GM21786 (cell line): ENCODE results near the gene STEAP2.
A peak's percentile ranks its signal among the peaks of the same experiment; 100 is the strongest.
"Not testable (repeated sequence)": the region's sequence is repeated elsewhere in the genome, so short reads cannot be mapped to it uniquely, and the experiment has no call there.

Source experiments
- ATAC-seq: cut with Tn5 transposase; IDR thresholded peaks from one replicate; pipeline ENCODE4 v1.9.1; 2021; ENCODE audit not compliant: unreplicated experiment

STEAP2 gene

DNA sequence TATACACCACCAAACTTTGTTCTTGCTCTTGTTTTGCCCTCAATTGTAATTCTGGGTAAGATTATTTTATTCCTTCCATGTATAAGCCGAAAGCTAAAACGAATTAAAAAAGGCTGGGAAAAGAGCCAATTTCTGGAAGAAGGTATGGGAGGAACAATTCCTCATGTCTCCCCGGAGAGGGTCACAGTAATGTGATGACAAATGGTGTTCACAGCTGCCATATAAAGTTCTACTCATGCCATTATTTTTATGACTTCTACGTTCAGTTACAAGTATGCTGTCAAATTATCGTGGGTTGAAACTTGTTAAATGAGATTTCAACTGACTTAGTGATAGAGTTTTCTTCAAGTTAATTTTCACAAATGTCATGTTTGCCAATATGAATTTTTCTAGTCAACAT is 20.9 kb downstream of the STEAP2 start:
- ATAC-seq: no peak

DNA sequence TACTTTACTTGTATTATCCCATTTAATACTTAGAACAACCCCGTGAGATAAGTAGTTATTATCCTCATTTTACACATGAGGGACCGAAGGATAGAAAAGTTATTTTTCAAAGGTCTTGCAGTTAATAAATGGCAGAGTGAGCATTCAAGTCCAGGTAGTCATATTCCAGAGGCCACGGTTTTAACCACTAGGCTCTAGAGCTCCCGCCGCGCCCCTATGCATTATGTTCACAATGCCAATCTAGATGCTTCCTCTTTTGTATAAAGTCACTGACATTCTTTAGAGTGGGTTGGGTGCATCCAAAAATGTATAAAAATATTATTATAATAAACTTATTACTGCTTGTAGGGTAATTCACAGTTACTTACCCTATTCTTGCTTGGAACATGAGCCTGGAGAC is 22.0 kb downstream of the STEAP2 start:
- ATAC-seq: no peak

DNA sequence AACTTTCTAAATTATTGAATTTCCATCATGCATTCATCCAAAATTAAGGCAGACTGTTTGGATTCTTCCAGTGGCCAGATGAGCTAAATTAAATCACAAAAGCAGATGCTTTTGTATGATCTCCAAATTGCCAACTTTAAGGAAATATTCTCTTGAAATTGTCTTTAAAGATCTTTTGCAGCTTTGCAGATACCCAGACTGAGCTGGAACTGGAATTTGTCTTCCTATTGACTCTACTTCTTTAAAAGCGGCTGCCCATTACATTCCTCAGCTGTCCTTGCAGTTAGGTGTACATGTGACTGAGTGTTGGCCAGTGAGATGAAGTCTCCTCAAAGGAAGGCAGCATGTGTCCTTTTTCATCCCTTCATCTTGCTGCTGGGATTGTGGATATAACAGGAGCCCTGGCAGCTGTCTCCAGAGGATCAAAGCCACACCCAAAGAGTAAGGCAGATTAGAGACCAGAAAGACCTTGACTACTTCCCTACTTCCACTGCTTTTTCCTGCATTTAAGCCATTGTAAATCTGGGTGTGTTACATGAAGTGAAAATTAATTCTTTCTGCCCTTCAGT is 25.3 kb downstream of the STEAP2 start:
- no peak for ATAC-seq

DNA sequence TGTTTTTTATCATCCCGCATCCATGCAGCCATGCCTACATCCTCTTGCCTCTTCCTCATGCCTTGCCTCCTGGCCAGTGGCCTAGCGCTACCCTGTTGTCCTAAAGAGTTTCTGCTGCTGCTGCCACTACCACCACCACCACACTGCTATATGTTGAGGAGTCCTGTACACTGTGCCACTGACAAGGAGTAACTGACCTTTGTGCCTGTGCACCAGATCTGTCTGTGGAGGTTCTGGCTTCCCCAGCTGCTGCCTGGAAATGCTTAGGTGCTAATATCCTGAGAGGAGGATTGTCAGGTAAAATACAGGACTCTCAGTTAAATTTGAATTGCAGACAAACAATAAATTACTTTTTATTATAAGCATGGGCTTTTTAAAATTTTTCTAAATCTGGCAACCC is 26.5 kb downstream of the STEAP2 start:
- no peak for ATAC-seq

DNA sequence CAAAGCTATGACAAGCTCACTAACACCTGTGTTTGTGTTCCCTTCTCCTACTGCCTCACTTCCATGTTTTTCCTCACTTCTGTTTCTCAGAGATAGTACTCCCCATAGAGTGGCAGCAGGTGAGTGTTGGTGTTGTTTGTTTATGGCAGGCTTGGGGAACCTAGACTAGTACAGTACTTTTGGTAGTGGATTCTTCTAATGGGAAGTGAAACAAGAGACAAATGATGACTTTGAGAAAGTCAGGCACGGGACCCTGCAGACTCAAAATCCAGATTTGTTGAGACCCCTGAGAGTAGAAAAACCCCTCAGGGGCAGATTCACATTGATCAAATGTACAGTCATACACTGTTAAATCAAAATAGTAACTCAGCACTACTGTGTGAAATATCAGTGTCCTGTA is 27.0 kb downstream of the STEAP2 start:
- ATAC-seq: peak; percentile 36

DNA sequence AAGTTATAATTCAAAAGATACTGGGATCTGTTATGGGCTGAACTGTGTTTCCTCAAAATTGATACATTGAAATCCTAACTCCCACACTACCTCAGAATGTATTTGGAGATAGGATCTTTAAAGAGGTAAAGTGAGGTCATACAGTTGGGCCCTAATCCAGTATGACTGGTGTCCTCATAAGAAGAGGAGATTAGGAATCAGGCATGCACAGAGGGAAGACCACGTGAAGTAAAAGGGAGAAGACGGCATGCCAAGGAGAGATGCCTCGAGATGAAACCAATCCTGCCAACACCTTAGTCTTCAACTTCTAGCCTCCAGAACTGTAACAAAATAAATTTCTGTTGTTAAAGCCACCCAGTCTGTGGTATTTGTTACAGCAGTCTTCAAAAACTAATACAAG is 27.5 kb downstream of the STEAP2 start:
- ATAC-seq: no peak

DNA sequence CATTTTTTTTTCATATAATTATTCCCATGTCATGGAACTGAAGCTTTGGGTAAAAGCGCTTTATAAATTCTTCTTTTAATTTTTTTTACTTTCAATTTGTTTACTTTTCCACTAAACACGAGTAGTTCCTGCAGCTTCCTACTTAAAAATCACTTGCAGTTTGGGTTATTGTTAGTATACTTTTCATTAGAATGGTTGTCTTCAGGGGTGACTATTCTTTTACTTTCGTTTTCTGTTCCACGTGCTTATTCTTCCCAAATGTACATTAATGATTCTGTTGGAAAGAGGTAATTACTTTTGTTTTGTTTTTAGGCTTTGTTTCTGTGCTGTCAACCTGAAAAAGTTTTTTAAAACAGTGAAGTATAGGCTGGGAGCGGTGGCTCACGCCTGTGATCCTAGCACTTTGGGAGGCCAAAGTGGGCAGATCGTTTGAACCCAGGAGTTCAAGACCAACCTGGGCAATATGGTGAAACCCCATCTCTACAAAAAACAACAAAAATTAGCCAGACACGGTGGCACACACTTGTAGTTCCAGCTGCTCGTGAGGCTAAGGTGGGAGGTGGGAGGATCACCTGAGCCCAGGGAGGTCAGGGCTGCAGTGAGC is 28.2 kb downstream of the STEAP2 start:
- no peak for ATAC-seq

DNA sequence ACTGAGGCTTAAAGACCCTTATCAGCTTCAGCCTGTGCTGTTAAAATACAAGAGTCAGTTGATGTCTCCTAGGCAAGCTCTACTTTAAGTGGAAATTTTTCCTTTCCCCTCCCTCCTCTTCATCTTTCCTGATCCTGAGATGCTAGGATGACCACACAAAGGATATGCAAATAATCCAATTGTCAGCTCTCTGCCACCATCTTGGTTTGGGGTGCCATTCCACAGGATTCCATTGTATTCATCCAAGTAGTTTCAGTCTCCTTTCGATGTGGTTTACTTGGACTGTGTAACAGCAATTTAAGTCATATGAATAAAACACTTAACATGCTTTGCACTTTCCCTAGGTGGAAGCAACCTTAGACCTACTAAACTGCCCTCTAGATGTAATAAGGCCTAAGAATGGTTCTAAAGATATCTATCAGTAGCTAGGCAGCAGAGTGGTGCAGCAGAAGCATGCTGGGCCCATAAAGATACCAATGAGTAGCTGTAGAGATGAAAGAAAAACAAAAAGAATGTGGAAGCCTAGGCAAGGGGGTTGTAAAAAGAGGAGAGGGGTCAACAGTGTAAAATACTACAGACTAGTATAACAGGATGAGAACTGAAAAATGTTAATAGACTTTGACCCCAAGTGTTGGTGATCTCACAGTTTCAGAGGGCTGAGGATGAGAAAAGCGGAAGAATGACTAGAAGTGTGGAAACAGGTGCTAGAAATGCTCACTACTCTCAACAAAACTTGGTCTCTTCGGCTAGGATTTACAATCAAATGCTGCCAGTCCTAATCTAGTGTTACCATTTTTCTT is 31.0 kb downstream of the STEAP2 start:
- ATAC-seq: peak; percentile 72

DNA sequence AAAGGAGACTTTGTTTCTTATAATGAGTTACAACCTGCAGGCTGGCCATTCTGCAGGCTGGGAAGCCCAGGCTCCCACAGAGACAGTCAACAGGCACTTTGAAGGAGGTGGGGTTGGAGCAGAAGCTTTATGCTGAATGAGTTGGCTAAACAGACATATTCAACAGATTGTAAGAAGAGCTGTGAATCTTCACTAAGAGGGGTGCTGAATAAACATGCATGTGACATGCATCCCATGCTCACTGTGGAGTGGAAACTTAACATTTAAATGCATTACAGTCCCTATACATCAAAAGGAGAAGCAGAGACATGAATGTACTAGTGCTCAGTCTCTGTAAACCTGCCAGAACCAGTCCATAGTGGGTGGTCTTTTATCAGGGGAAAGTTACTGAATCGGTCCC is 32.0 kb downstream of the STEAP2 start:
- no peak for ATAC-seq

DNA sequence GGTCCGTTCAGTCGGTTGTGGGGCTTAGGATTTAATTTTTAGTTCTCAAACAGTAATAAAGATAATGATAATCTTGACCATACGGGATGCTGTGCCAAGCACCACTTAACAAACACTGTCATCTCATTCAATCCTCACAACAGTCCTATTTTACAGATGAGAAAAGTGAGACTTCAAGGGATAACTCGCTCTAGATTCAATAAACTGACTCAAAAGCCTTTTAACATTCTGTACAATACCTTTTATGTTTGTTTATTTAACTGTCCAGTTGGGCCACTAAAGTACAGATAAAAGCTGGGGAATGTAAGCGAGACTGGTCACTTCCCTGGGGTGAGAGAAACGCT is 33.0 kb downstream of the STEAP2 start:
- ATAC-seq: no peak

DNA sequence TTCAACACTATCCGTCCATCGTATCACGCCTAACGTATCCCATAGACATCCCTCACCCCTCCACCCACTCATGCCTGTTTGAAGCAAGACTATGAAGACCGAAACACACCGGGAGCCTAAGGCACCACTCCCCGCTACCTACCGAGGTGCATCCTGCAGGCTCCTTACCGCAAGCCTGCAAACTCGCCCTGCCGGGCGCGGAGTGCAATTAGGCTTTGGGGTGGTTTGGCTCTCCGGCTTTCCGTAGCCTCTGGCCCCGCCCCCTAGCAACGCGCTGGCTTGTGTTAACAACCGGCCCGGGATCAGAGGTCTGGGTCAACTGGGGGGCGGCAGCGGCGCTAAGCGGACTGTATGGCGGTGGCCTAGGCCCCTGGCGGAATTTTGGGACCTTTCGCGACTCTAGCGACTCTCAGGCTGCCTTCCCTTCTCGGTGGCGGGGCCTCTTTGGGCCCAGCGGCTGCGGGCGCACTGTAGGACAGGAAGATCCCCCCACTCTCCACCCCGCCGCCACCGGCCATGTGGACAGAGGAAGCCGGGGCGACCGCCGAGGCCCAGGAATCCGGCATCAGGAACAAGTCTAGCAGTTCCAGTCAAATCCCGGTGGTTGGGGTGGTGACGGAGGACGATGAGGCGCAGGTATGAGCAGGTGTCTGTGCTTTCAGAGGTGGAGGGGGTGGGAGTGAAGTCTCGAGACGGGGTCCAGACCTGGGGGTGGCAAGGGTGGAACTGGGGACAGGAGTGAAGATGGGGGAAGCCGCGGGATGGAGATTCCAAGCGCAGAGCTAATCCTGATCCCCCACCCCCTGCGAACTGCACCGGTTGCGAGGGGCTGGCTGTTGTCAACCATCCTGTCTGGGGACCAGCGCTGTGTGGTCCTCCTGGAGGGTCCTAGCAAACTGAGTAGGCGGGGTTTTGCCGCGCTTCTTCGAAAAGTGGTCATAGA is 33.6 kb downstream of the STEAP2 start, which contains the start of gene CFAP69:
CFAP69 (plus strand) TSS at position 266 of the 943 bp plus-strand sequence; CDS start at position 517, 251 bp downstream.
- peak; percentile 62 for ATAC-seq

DNA sequence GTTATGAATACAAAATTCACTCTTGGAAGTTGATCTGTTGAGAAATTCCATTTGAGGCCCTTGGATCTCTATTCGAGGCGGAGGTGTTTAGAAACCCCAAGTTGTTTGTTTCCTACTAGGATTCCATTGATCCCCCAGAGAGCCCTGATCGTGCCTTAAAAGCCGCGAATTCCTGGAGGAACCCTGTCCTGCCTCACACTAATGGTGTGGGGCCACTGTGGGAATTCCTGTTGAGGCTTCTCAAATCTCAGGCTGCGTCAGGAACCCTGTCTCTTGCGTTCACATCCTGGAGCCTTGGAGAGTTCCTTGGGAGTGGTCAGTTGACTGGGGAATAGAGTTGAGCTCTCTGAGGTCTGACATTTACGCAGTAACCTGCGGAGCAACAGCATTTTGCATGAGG is 34.6 kb downstream of the STEAP2 start:
- no peak for ATAC-seq

DNA sequence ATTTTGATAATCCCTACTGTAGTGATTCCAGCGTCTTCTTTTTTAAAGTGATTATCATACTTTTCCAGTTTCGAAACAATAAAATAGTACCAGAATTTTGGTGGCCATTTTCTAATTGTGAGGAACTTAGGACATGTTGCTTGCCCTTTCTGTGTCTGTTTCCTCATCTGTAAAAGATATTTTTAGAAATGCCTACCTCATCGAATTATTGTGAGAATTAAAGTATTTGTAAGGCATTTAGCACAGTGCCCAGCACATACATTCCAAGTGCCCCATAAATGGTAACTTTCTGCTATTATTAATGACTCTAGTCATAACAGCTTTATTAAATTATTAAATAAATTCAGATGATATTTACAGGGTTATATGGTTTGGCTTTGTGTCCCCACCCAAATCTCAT is 37.2 kb downstream of the STEAP2 start:
- no peak for ATAC-seq

DNA sequence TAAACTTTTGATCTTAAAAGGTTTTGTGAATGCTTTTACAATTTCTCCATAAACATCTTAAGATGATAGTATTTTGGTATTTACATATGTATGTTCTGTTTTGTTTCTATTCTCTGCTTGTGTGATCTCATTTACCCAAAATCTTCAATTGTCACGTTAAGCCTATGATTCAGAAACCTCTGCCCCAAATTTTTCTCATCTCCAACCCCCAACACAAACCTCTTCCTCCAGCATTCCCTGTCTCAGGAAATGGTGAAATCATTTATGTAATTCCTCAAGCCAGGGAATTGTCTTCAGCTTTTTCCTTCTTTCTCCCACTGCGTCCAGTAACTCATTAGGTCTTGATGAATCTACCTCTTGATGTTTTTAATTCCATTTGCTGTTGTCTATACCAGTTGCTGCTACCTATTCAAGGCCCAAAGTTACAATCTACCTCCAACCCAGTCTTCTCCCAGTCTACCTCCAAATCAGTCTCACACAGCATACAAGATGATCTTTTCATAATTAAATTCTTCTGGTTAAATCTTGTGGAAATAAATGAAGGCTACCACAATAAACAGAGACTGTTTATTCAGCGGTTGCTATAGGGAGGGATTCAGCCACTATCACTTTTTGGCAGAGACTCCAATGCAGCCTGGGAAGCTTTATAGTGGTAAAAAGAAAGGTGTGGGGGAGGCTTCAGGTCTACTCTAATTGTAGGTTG is 39.2 kb downstream of the STEAP2 start:
- no peak for ATAC-seq

DNA sequence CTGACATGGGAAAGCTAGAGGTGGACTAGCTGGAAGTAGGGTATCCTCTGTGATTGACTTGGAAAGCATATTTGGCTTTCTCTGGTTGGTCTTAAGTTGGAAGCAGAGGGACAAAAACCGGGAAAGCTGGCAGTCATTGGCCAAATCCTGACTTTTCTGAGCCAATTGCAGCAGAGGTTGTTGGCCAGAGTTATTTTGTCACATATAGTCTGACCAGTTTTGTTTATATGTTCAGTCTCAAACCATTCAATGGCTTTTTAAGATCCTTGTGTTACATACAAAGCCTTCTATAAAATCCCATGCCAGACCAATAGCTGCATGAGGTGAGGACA is 39.7 kb downstream of the STEAP2 start:
- no peak for ATAC-seq

DNA sequence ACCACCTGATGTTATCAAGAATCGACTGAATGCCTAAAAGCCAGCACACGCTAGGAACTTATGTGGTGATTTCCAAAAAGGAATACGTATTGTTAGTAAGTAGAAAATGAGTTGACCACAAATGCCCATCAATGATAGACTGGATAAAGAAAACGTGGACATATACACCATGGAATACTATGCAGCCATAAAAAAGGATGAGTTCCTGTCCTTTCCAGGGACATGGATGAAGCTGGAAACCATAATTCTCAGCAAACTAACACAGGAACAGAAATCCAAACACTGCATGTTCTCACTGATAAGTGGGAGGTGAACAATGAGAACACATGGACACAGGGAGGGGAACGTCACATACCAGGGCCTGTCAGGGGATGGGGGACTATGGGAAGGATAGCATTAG is 44.5 kb downstream of the STEAP2 start:
- not testable (repeated sequence) for ATAC-seq

DNA sequence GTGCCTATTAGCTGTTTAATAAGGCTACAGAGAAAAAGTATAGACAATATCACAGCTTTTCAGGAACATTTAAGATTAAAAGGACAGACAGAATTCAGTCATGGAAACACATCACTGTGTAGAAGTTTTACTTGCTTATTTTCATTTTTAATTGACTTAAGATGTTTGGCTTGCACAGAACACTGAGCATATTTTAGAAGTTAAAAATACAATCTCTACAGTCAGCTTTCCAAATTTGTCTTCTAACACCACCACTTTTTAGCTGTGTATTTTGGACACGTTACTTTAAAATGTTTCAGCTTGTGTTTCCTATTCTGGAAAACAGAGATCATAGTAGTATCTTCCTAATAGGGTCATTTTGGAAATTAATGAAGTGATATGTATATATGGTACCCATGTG is 45.2 kb downstream of the STEAP2 start:
- no peak for ATAC-seq

DNA sequence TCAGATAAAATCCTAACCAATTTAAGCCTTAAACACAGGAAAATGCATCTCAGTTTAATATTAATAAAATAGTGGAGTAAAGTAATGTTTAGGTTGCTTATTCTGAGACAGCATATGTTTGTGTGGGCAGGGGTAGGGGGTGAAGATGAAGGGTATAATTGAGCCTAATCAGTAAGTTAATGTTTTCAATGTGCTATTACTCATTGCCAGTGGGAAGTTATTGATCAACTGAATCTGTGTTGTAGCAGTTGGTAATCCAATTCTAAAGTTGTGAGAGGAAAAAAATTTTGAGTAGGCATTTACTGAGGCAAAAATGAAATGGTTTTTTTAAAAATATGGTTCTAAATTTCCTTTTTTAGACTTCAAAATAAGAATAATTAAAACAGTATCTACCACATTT is 49.9 kb downstream of the STEAP2 start:
- no peak for ATAC-seq

DNA sequence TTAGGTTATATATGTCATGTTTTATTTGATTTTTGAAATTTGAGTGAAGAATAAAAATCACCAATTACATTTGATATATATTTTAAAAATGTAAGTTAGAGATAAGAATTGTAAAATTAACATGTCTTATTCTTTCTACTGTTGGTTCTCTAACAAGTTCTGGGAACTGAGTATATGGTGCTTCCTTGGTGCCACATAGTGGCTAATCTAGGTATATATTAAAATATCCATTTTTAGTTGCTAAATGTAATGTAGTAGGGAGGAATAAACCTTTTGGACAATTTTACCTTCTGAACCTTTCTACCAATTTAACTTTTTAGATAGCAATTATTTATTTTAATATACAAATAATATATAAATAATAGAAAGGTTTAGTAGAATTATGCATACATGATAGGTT is 50.9 kb downstream of the STEAP2 start:
- peak; percentile 91 for ATAC-seq

DNA sequence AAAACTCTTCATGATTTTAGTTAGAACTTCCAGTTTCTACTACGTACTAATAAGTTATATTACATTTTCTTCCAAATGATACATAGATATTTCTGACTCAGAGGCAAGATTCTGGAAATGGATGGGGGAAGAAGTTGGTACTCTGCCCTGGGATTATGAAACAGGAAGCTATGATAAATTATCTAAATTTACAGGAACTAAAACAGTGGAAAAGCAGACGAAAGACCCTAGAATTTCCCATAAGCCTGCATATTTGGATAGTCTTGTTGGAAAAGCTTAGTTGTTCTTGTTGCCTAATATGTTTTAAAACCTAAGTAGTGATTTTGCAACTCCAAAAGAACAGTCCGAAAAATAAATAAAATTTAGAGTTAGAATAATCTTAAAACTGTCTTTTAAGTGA is 55.3 kb downstream of the STEAP2 start:
- no peak for ATAC-seq
